OCI-LY7 (cell line): ENCODE measurements around the gene ZNF132.

Experiments
- EZH2phosphoT487 ChIP-seq: fragments of 200-600 bp; sonication (generic); IDR thresholded peaks from 2 replicates; pipeline ENCODE4 v1.6.1; 2018; ENCODE audit warnings: low read depth, borderline replicate concordance, mild to moderate bottlenecking, mixed run types, antibody characterized with exemption, low read length, moderate library complexity, mixed read lengths
- TF ChIP-seq, protein P1 (sequence below): fragments of 200-600 bp; sonication (generic); conservative IDR thresholded peaks from 2 replicates; pipeline ENCODE4 v1.5.1; 2014; ENCODE audit warnings: mild to moderate bottlenecking, antibody characterized with exemption, low read length, moderate library complexity, mixed read lengths

- TF ChIP-seq, protein P1, sequence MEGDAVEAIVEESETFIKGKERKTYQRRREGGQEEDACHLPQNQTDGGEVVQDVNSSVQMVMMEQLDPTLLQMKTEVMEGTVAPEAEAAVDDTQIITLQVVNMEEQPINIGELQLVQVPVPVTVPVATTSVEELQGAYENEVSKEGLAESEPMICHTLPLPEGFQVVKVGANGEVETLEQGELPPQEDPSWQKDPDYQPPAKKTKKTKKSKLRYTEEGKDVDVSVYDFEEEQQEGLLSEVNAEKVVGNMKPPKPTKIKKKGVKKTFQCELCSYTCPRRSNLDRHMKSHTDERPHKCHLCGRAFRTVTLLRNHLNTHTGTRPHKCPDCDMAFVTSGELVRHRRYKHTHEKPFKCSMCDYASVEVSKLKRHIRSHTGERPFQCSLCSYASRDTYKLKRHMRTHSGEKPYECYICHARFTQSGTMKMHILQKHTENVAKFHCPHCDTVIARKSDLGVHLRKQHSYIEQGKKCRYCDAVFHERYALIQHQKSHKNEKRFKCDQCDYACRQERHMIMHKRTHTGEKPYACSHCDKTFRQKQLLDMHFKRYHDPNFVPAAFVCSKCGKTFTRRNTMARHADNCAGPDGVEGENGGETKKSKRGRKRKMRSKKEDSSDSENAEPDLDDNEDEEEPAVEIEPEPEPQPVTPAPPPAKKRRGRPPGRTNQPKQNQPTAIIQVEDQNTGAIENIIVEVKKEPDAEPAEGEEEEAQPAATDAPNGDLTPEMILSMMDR: no peak
- no peak for TF ChIP-seq EZH2phosphoT487
Measured at GRCh38 chr19:58439576-58440554, at the start of gene ZNF132.
